Stimulated activated CD8-positive, alpha-beta memory T cell treated with anti-CD3 and anti-CD28 coated beads, Interleukin-7, amount 100 ng/mL, for 48 hours (primary cell): ENCODE data around the gene HSPB6.
"Not testable (repeated sequence)": the region's sequence is repeated elsewhere in the genome, so short reads cannot be mapped to it uniquely, and the experiment has no call there.

Experiments
- DNase-seq, 2 donors: peaks; one replicate each; pipeline ENCODE4 v3.0.0-alpha.2; 2020; ENCODE audit warnings: low read depth in 1 of 2; ENCODE audit errors: extremely low read depth in 1 of 2

Gene HSPB6

GRCh38 chr19:35786299-35787160 is 29.7 kb upstream of the HSPB6 start:
- DNase-seq, result no peak

DNA sequence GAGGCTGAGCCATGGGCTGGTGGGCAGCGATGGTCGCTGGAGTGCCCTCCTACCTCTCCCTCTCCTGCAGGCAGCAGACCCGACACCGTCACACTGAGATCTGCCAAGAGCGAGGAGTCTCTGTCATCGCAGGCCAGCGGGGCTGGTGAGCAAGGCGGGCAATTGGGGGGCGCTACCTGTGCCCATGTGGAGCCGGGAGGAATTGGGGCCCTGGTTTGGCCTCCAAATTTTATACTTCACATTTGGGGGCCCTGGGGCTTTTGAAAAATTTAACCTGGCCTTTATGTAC is 28.5 kb upstream of the HSPB6 start:
- DNase-seq, result no peak

- no peak for DNase-seq
These were observed 27.9 kb upstream of the HSPB6 start for GRCh38 chr19:35784503-35785338.

DNA sequence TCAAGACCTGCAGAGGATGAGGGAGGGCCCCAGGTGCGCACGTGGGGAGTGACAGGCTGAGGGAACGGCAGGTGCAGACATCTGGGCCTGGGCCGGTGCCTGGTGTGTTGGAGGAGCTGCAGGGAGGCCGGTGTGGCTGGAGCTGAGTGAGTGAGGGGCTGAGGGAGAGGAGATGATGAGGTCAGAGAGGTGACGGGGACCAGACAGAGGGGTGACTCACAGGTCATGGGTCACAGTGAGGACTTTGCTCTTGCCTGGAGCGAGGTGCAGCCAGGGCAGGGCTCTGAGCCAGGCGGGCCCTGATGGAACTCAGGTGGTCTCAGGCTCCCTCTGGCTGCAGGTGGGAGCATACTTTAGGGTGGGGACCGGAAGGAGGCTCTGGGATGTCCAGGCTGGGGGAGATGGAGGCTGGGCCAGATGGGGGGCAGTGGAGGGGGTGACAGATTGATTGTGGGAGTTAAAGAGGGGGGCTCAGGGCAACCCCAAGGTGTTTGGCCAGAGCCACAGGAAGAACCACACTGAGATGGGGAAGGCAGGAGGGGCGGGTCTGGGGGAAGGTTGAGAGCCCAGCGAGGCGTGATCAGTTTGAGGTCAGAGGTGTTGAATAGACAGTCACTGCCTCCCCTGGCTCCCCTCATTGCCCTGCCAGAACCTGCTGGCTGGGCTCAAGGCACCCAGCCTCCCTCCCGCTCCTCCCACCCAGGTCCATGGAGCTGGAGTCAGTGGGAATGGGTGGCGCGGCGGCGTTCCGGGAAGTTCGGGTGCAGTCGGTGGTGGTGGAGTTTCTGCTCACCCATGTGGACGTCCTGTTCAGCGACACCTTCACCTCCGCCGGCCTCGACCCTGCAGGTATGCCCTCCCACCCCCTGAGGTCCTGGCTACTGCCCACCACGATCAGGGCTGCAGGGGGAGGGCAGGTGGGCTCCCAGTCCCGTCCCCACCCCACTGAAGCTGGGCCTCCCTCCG is 26.9 kb upstream of the HSPB6 start:
- DNase-seq, result no peak

GRCh38 chr19:35782589-35782988 is 25.8 kb upstream of the HSPB6 start:
- no peak for DNase-seq

- DNase-seq, result no peak
These were observed 24.8 kb upstream of the HSPB6 start for GRCh38 chr19:35781650-35782049.

GRCh38 chr19:35780717-35781116 is 23.9 kb upstream of the HSPB6 start:
- DNase-seq, result no peak

GRCh38 chr19:35780058-35780457 is 23.2 kb upstream of the HSPB6 start:
- no peak for DNase-seq

DNA sequence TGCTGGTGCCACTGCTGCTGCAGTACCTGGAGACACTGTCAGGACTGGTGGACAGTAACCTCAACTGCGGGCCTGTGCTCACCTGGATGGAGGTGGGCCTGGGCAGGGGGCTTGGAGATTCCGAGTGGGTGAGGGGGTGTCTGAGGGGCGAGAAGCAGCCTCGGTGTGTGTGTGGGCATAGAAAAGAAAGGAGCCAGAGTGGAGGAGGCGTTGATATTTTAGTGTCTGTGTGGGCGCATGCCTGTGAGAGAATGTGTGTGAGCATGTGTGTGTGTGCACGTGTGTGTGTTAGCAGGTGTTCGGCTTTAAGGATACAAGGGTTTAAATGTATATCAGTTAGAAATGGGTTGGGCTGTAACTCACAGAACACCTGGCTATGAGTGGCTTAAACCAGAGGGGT is 22.2 kb upstream of the HSPB6 start:
- no peak for DNase-seq

GRCh38 chr19:35777961-35778360 is 21.1 kb upstream of the HSPB6 start:
- DNase-seq, result no peak

DNA sequence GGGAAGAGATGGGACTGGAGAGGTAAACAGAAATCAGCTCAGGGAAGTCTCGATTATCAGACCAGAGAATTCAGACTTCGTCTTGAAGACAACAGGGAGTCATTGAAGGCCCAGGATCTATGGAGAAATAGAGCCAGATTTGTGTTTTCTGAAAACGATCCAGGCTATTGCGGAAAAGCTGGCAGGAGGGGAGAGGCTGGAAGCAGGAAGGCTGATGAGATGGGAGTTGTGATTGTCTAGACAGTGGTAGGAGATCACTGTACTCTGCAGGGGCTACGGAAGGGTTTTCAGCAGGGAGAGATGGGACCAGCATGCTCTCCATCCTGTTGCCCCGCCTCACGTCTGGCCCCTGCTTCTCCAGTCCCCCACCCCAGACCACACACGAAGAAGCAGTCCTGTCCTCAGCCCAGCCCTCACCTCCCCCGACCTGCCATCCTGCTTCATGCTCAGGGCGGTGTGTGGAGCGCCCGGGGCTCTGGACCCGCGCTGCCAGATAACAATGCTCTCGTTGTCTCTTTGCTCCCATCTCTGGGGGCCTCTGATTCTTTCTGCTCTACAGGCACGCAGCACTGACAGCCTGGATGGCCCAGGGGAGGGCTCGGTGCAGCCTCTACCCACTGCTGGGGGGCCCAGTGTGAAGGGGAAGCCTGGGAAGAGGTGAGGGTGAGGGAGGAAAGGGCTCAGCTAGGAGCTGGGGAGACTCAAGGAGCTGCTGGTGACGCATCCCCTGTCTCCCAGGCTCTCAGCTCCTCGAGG is 20.4 kb upstream of the HSPB6 start:
- no peak for DNase-seq

GRCh38 chr19:35776102-35776788 is 19.4 kb upstream of the HSPB6 start:
- DNase-seq, result no peak

DNA sequence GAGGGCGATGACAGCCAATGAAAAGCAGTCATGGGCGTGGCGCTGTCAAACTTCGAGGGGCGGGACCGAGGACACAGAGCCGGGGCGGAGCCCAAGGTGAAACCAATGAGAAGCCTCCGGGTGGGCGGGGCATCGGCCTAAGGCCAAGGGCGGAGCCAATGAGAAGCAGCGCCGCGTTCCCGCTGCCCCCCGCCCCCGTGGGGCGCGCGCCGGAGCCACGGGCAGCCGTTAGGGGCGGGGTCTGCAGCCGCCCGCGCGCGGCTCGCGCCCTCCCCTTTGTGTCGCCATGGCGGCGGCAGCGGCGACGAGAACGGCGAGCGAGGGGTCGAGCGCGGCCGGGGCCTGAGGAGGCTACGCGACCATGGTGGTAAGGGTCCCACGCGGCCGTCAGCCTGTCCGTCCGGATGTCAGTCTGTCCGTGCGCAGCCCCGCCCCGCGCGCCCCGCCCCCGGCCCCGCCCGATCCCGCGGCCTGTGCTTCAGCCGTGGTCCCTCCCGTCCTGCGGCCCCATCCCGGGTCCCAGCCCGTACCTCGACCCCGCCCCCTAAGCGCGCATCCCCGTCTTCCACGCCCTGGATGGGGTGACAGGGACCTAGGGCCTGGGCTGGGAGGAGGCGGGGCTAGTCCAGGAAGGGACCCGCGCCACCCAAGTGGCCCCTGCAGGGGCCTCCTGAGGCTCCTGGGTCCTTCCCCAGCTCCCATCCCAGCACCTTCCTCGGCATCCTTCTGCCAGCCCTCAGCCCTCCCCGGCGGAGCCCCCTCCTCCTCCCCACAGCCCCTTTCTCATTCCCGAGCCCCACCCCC is 18.7 kb upstream of the HSPB6 start, which contains the start of gene ARHGAP33:
TSS of gene ARHGAP33 (plus strand) at position 267 of the 804 bp plus-strand sequence. CDS start at position 362, 95 bp downstream.
- DNase-seq, result peak; percentile 95 to 100

DNA sequence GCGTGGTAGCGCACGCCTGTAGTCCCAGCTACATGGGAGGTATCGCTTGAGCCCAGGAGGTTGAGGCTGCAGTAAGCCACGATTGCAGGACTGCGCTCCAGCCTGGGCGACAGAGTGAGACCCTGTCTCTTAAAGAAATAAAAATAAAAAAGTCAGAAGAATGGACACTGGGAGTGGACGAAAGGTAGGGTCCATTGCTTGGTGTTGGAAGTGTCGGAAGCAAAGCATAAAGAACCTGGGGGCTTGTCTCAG is 18.1 kb upstream of the HSPB6 start:
- no peak for DNase-seq

- no peak for DNase-seq
These were observed 17.6 kb upstream of the HSPB6 start for GRCh38 chr19:35774274-35775045.

GRCh38 chr19:35773020-35773806 is 16.4 kb upstream of the HSPB6 start:
- DNase-seq, result no peak

DNA sequence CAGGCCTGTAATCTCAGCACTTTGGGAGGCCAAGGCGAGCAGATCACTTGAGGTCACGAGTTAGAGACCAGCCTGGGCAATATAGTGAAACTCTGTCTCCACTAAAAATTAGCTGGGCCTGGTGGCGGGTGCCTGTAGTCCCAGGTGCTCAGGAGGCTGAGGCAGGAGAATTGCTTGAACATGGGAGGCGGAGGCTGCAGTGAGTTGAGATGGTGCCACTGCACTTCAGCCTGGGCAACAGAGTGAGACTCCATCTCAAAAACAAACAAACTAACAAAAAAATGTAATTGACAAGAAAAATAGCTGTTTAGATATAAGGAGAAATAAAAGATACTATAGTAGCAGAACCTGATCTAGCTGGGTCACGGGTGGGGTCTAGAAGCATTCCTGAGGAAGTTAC is 15.5 kb upstream of the HSPB6 start:
- DNase-seq, result not testable (repeated sequence)

GRCh38 chr19:35768082-35768421 is 11.2 kb upstream of the HSPB6 start:
- DNase-seq, result no peak
